C4-2B (cell line): Measurements from ENCODE around the gene CDH20.

Experiments
- CTCF ChIP-seq: fragments of 450-650 bp; conservative IDR thresholded peaks from 2 replicates; pipeline ENCODE4 v1.5.1; 2017; ENCODE audit warnings: mild to moderate bottlenecking
- ZFX ChIP-seq: fragments of 450-650 bp; IDR thresholded peaks from 2 replicates; pipeline ENCODE4 v1.6.1; 2017

- no peak for TF ChIP-seq CTCF
- no peak for TF ChIP-seq ZFX
These were observed 80.9 kb downstream of the CDH20 start for GRCh38 chr18:61414086-61414485.
